ENCODE results near the gene ATP10B.

DNA sequence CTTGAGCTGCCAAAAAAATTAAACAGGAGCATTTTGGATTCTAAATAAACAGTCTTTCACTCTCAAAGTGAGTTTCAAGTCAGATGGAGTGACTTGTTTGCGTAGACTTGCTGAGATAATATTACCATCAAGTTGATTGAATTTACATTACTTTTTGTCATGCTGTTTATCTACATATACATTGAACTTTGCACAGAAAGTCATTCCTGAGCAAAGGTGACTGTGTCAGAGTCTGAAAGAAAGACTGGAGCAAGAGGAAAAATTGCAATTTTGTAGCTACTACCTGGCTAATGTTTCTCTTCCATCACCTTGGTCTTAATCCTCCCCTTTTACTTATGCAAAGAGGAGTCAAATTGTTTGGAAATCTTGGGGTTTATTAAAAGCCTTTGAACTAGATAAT, 251.0 kb downstream of the ATP10B start:
- TF ChIP-seq TARDBP (IDR thresholded peaks at IDR 0.05) (no peak), FOXK2 (IDR thresholded peaks at IDR 0.05) (no peak), BHLHE40 (IDR thresholded peaks at IDR 0.05; ENCODE audit: borderline replicate concordance) (no peak), FOXM1 (IDR thresholded peaks at IDR 0.05; ENCODE audit: borderline replicate concordance) (no peak), SUZ12 (IDR thresholded peaks at IDR 0.05) (no peak), HDGF (IDR thresholded peaks at IDR 0.05; ENCODE audit: borderline replicate concordance) (no peak), SP1 (IDR thresholded peaks at IDR 0.05) (no peak)

Measured in HEK293T (cell line).